IMR-90 (cell line): ENCODE data around the gene ANK2. TPM values are rescaled to one million over a fixed set of nuclear protein-coding genes. Genes with fewer than 3 reads are reported as not detected.

ENCODE experiments used
- ATAC-seq: fragments of 200-7000 bp; cut with Tn5 transposase; 2 replicates; pipeline ENCODE4 v1.9.1; 2020; ENCODE audit warnings: low read depth, mild to moderate bottlenecking, moderate library complexity
- BruUV-seq: library from RNA; stranded (reverse); fragments of 400-500 nt; replicated peaks from 2 replicates; lab custom pipeline; 2021; lab: Mats Ljungman, UMichigan
- CTCF ChIA-PET: fragments of 300-600 bp; formaldehyde crosslinking; extraction: SDS; loops from one replicate; lab custom pipeline; 2021; ENCODE audit warnings: antibody characterized with exemption; lab: Yijun Ruan, JAX
- POLR2A ChIA-PET: fragments of 300-600 bp; sonication (Branson Sonifier 250); formaldehyde crosslinking; loops from one replicate; lab custom pipeline; 2022; ENCODE audit warnings: antibody characterized with exemption; ENCODE audit not compliant: unreplicated experiment; lab: Charles Lee
- DNase-seq: peaks from one replicate; pipeline ENCODE4 v3.0.0; 2013
- H2AFZ ChIP-seq: replicated peaks from 2 replicates; pipeline ENCODE3; 2013; ENCODE audit warnings: low read length, mild to moderate bottlenecking; ENCODE audit not compliant: poor library complexity
- H2AK5ac ChIP-seq: 2 replicates; pipeline ENCODE4 v1.6.1; 2013; ENCODE audit warnings: low read depth, low read length, inconsistent platforms
- H2AK9ac ChIP-seq: replicated peaks from 2 replicates; pipeline ENCODE3; 2013; ENCODE audit warnings: mild to moderate bottlenecking, low read depth, low read length, moderate library complexity; ENCODE audit not compliant: poor library complexity
- H2BK120ac ChIP-seq: 2 replicates; pipeline ENCODE4 v1.6.1; 2013; ENCODE audit warnings: low read depth, low read length, inconsistent platforms
- H2BK15ac ChIP-seq: 3 replicates; pipeline ENCODE4 v1.6.1; 2013; ENCODE audit warnings: low read depth, low read length, inconsistent platforms
- H2BK20ac ChIP-seq: 2 replicates; pipeline ENCODE4 v1.6.1; 2013; ENCODE audit warnings: low read depth, mild to moderate bottlenecking, inconsistent platforms, low read length, moderate library complexity
- H2BK5ac ChIP-seq: 2 replicates; pipeline ENCODE4 v1.6.1; 2013; ENCODE audit warnings: mild to moderate bottlenecking, low read depth, low read length, inconsistent platforms; ENCODE audit not compliant: poor library complexity, severe bottlenecking
- H3K14ac ChIP-seq: replicated peaks from 2 replicates; pipeline ENCODE4 v1.6.1; 2013; ENCODE audit warnings: low read depth, low read length, inconsistent platforms
- H3K18ac ChIP-seq: 2 replicates; pipeline ENCODE4 v1.6.1; 2013; ENCODE audit warnings: low read depth, low read length, control low read depth
- H3K23ac ChIP-seq: 2 replicates; pipeline ENCODE4 v1.6.1; 2013; ENCODE audit warnings: low read depth, low read length, inconsistent platforms
- H3K27ac ChIP-seq: 2 replicates; pipeline ENCODE4 v1.5.1; 2013; ENCODE audit warnings: mild to moderate bottlenecking, control low read depth, low read length; ENCODE audit not compliant: insufficient read depth
- H3K27me3 ChIP-seq: 2 replicates; pipeline ENCODE4 v1.6.1; 2013; ENCODE audit warnings: low read length; ENCODE audit not compliant: control insufficient read depth, insufficient read depth
- H3K36me3 ChIP-seq: 2 replicates; pipeline ENCODE4 v1.6.1; 2013; ENCODE audit warnings: low read length, mixed read lengths; ENCODE audit not compliant: control insufficient read depth, insufficient read depth
- H3K4ac ChIP-seq: 2 replicates; pipeline ENCODE4 v1.6.1; 2013; ENCODE audit warnings: low read depth, low read length, inconsistent platforms
- H3K4me1 ChIP-seq: 2 replicates; pipeline ENCODE4 v1.6.1; 2013; ENCODE audit warnings: low read length, mixed read lengths; ENCODE audit not compliant: control insufficient read depth, insufficient read depth
- H3K4me2 ChIP-seq: 2 replicates; pipeline ENCODE4 v1.6.1; 2013; ENCODE audit warnings: low read depth, mild to moderate bottlenecking, control low read depth, low read length, moderate library complexity
- H3K4me3 ChIP-seq: 2 replicates; pipeline ENCODE4 v1.5.1; 2013; ENCODE audit warnings: low read depth, mild to moderate bottlenecking, control low read depth, low read length, moderate library complexity; ENCODE audit not compliant: insufficient read depth
- H3K56ac ChIP-seq: 2 replicates; pipeline ENCODE4 v1.6.1; 2013; ENCODE audit warnings: low read length, inconsistent platforms; ENCODE audit not compliant: insufficient read depth; ENCODE audit errors: extremely low read depth
- H3K79me1 ChIP-seq, 2 experiments: 2 replicates each; pipeline ENCODE4 v1.6.1; 2013; ENCODE audit warnings: low read length in 2 of 2, inconsistent platforms in 1 of 2, low read depth in 1 of 2
- H3K9ac ChIP-seq: 2 replicates; pipeline ENCODE4 v1.6.1; 2013; ENCODE audit warnings: low read depth, low read length, control low read depth
- H3K9me1 ChIP-seq: 2 replicates; pipeline ENCODE4 v1.6.1; 2013; ENCODE audit warnings: low read length, inconsistent platforms; ENCODE audit not compliant: insufficient read depth
- H3K9me3 ChIP-seq: 2 replicates; pipeline ENCODE4 v1.6.1; 2013; ENCODE audit warnings: low read length; ENCODE audit not compliant: control insufficient read depth, insufficient read depth
- H4K20me1 ChIP-seq: 2 replicates; pipeline ENCODE4 v1.6.1; 2013; ENCODE audit warnings: low read length, inconsistent platforms; ENCODE audit not compliant: insufficient read depth
- H4K5ac ChIP-seq: 2 replicates; pipeline ENCODE4 v1.6.1; 2013; ENCODE audit warnings: mild to moderate bottlenecking, low read depth, low read length, control low read depth
- H4K8ac ChIP-seq, 2 experiments: 2 replicates each; pipeline ENCODE4 v1.6.1; 2013; ENCODE audit warnings: low read depth in 2 of 2, low read length in 2 of 2, control low read depth in 1 of 2, inconsistent platforms in 1 of 2
- H4K91ac ChIP-seq: 2 replicates; pipeline ENCODE4 v1.6.1; 2013; ENCODE audit warnings: low read depth, low read length, inconsistent platforms; ENCODE audit not compliant: insufficient read depth
- CTCF ChIP-seq: conservative IDR thresholded peaks from 2 replicates; pipeline ENCODE4 v1.5.1; 2012; ENCODE audit warnings: mild to moderate bottlenecking, low read depth, low read length, improper control_type of control experiment
- SMC3 ChIP-seq: fragments of 150-350 bp; IDR thresholded peaks from 2 replicates; pipeline ENCODE4 v1.6.1; 2016; ENCODE audit warnings: low read depth, mild to moderate bottlenecking, antibody characterized with exemption, low read length, moderate library complexity
- WGBS, 2 experiments: methylation state at CpG; one replicate each; pipeline versions ENCODE4 v1.1.5 to v1.1.7; 2013; ENCODE audit warnings: missing lambda C conversion rate in 2 of 2; ENCODE audit not compliant: insufficient read length in 1 of 2; ENCODE audit errors: extremely low coverage in 2 of 2; 5-methylcytosine and 5-hydroxymethylcytosine counted together
- dilution Hi-C: fragments of 300-500 bp; cut with HindIII; formaldehyde crosslinking; loops from one replicate; pipeline ENCODE4 v1.14.3; 2018; ENCODE audit warnings: low sequenced_read_pairs; ENCODE audit not compliant: unreplicated experiment
- in situ Hi-C: fragments of 300-500 bp; cut with MboI; formaldehyde crosslinking; loops from 3 replicates; pipeline ENCODE4 v1.14.3; 2019; ENCODE audit warnings: low sequenced_read_pairs, inconsistent platforms, mixed read lengths
- intact Hi-C: fragments of 100-400 bp; cut with micrococcal nuclease; formaldehyde crosslinking; loops from 2 replicates; pipeline ENCODE4 v1.10.0; 2022
- polyA plus RNA-seq, 3 experiments: library from polyadenylated mRNA; depleted of rRNA; stranded (reverse); fragments of >200 nt; gene quantifications; 2 replicates each; pipeline ENCODE4 v1.2.3, GENCODE V29; 2012; ENCODE audit warnings: low replicate concordance in 1 of 3
- total RNA-seq: library from RNA; depleted of rRNA; stranded (reverse); fragments of >200 nt; gene quantifications from 2 replicates; pipeline ENCODE4 v1.2.3, GENCODE V29; 2012

The ANK2 gene
- total and polyA plus RNA-seq, 2 of the 4 experiments (the other 2 are of a cell fraction), result 0.82 to 6.6 TPM

- ATAC-seq (no peak), DNase-seq (no peak)
- Histone ChIP-seq H4K5ac (no peak overlapping the region), H3K27me3 (no peaks in the 10 kb centered on the region), H3K23ac (no peak overlapping the region), H2BK5ac (no peak overlapping the region), H2BK20ac (no peak overlapping the region), H3K4me3 (no peak overlapping the region), H2AFZ (no peak overlapping the region), H3K9me1 (no peaks in the 10 kb centered on the region; the same call in 1 of the 2 replicates), H3K4me1 (peaks cover 5% of the 10 kb centered on the region), H2BK120ac (no peak overlapping the region), H3K36me3 (no peaks in the 10 kb centered on the region), H3K18ac (no peak overlapping the region), H4K20me1 (no peaks in the 10 kb centered on the region), H3K9ac (no peak overlapping the region), H3K9me3 (no peaks in the 10 kb centered on the region), H2BK15ac (no peak overlapping the region), H3K4ac (no peak overlapping the region), H2AK5ac (no peak overlapping the region), H3K4me2 (no peak overlapping the region), H2AK9ac (no peak overlapping the region), H3K27ac (no peak overlapping the region), H4K91ac (no peak overlapping the region), H3K14ac (no peak overlapping the region), H4K8ac (no peak overlapping the region), H3K56ac (no peak overlapping the region), H3K79me1 (no peaks in the 10 kb centered on the region)
- dilution Hi-C loops (no loop called here), intact Hi-C loops (loop anchor here (5.0 kb wide), 3 partner anchors 87 to 1092 kb away; partner anchors contain the start of gene CAMK2D), in situ Hi-C loops (loop anchor here (25.0 kb wide), 1 partner anchor 1092 kb away; no protein-coding TSS in a partner anchor)
- peak; percentile 29; the same call in 1 of the 2 replicates for TF ChIP-seq CTCF
- no peak for TF ChIP-seq SMC3
- CTCF ChIA-PET, result interaction anchor here (0.6 kb wide), 1 partner anchor 11 kb away, joined by 3 read pairs; no protein-coding TSS in a partner anchor
- POLR2A ChIA-PET, result no interaction called here
- BruUV-seq, result no TSS peak
- no CpG with 5 or more reads among the region's 1 CpG for WGBS, 2 experiments
Observed at GRCh38 chr4:113294908-113295307, 245.5 kb downstream of the ANK2 start.
